Measurements from ENCODE around the gene TMEM129.
"Not testable (repeated sequence)": the region's sequence is repeated elsewhere in the genome, so short reads cannot be mapped to it uniquely, and the experiment has no call there.

Gene TMEM129

GRCh38 chr4:1686440-1687036 lies 34.6 kb downstream of the TMEM129 start:
- Mint-ChIP-seq H3K4me1 (ENCODE audit: low read depth) (peaks cover 13% of the 10 kb centered on the region), H3K9me3 (no peaks in the 10 kb centered on the region), H3K4me3 (no peak overlapping the region), H3K27me3 (peaks cover 3% of the 10 kb centered on the region), H3K27ac (peak overlapping the region; percentile 51), H3K36me3 (ENCODE audit: low read depth) (peaks cover 26% of the 10 kb centered on the region)
- DNase-seq: no peak

- H3K36me3 Mint-ChIP-seq (ENCODE audit: low read depth): peaks cover 16% of the 10 kb centered on the region
- peaks cover 13% of the 10 kb centered on the region for H3K4me1 Mint-ChIP-seq (ENCODE audit: low read depth)
- H3K4me3 Mint-ChIP-seq: peak overlapping the region; percentile 23
- no peak for DNase-seq
- no peaks in the 10 kb centered on the region for H3K9me3 Mint-ChIP-seq
- H3K27ac Mint-ChIP-seq: no peak overlapping the region
- peaks cover 3% of the 10 kb centered on the region for H3K27me3 Mint-ChIP-seq
These were observed 35.6 kb downstream of the TMEM129 start for GRCh38 chr4:1685235-1686150.

- H3K4me3 Mint-ChIP-seq: no peak overlapping the region
- H3K4me1 Mint-ChIP-seq (ENCODE audit: low read depth): peaks cover 13% of the 10 kb centered on the region
- peaks cover 7% of the 10 kb centered on the region for H3K36me3 Mint-ChIP-seq (ENCODE audit: low read depth)
- no peaks in the 10 kb centered on the region for H3K9me3 Mint-ChIP-seq
- H3K27ac Mint-ChIP-seq: peak overlapping the region; percentile 73
- DNase-seq: peak; percentile 98
- peaks cover 3% of the 10 kb centered on the region for H3K27me3 Mint-ChIP-seq
These were observed 36.5 kb downstream of the TMEM129 start for GRCh38 chr4:1684506-1685234.

GRCh38 chr4:1683736-1684505 lies 37.2 kb downstream of the TMEM129 start, which contains the start of gene FAM53A:
Gene FAM53A (minus strand): TSS chr4:1684313. CDS start chr4:1668741, 15,572 bp downstream.
- Mint-ChIP-seq H3K4me3 (peak within 1 kb of the TSS; percentile 78), H3K27me3 (peaks cover 3% of the 10 kb centered on the region), H3K4me1 (ENCODE audit: low read depth) (peaks cover 13% of the 10 kb centered on the region), H3K27ac (peak within 1 kb of the TSS; percentile 88), H3K36me3 (ENCODE audit: low read depth) (peaks cover 2% of the 10 kb centered on the region), H3K9me3 (no peaks in the 10 kb centered on the region)
- DNase-seq: peak; percentile 72

- peaks cover 13% of the 10 kb centered on the region for H3K4me1 Mint-ChIP-seq (ENCODE audit: low read depth)
- peak overlapping the region; percentile 78 for H3K4me3 Mint-ChIP-seq
- no peaks in the 10 kb centered on the region for H3K36me3 Mint-ChIP-seq (ENCODE audit: low read depth)
- DNase-seq: no peak
- peak overlapping the region; percentile 88 for H3K27ac Mint-ChIP-seq
- peaks cover 3% of the 10 kb centered on the region for H3K27me3 Mint-ChIP-seq
- H3K9me3 Mint-ChIP-seq: no peaks in the 10 kb centered on the region
These were observed 37.8 kb downstream of the TMEM129 start for GRCh38 chr4:1683261-1683735.

GRCh38 chr4:1682860-1683259 lies 38.3 kb downstream of the TMEM129 start:
- H3K27me3 Mint-ChIP-seq: peaks cover 3% of the 10 kb centered on the region
- H3K9me3 Mint-ChIP-seq: no peaks in the 10 kb centered on the region
- H3K36me3 Mint-ChIP-seq (ENCODE audit: low read depth): no peaks in the 10 kb centered on the region
- no peak for DNase-seq
- peak overlapping the region; percentile 78 for H3K4me3 Mint-ChIP-seq
- H3K27ac Mint-ChIP-seq: peak overlapping the region; percentile 42
- H3K4me1 Mint-ChIP-seq (ENCODE audit: low read depth): peaks cover 13% of the 10 kb centered on the region

GRCh38 chr4:1678244-1678643 lies 42.9 kb downstream of the TMEM129 start:
- Mint-ChIP-seq H3K27me3 (peaks cover under 1% of the 10 kb centered on the region), H3K36me3 (ENCODE audit: low read depth) (no peaks in the 10 kb centered on the region), H3K4me3 (no peak overlapping the region), H3K9me3 (no peaks in the 10 kb centered on the region), H3K4me1 (ENCODE audit: low read depth) (peaks cover 9% of the 10 kb centered on the region), H3K27ac (no peak overlapping the region)
- no peak for DNase-seq

GRCh38 chr4:1676605-1677525 lies 44.3 kb downstream of the TMEM129 start:
- H3K4me3 Mint-ChIP-seq: no peak overlapping the region
- H3K27me3 Mint-ChIP-seq: no peaks in the 10 kb centered on the region
- H3K9me3 Mint-ChIP-seq: no peaks in the 10 kb centered on the region
- H3K36me3 Mint-ChIP-seq (ENCODE audit: low read depth): no peaks in the 10 kb centered on the region
- H3K27ac Mint-ChIP-seq: no peak overlapping the region
- H3K4me1 Mint-ChIP-seq (ENCODE audit: low read depth): no peaks in the 10 kb centered on the region
- DNase-seq: no peak

GRCh38 chr4:1675802-1676137 lies 45.4 kb downstream of the TMEM129 start:
- H3K27me3 Mint-ChIP-seq: no peaks in the 10 kb centered on the region
- H3K4me1 Mint-ChIP-seq (ENCODE audit: low read depth): no peaks in the 10 kb centered on the region
- no peak for DNase-seq
- H3K4me3 Mint-ChIP-seq: no peak overlapping the region
- H3K36me3 Mint-ChIP-seq (ENCODE audit: low read depth): no peaks in the 10 kb centered on the region
- H3K9me3 Mint-ChIP-seq: no peaks in the 10 kb centered on the region
- no peak overlapping the region for H3K27ac Mint-ChIP-seq

GRCh38 chr4:1675136-1675801 lies 45.9 kb downstream of the TMEM129 start:
- no peaks in the 10 kb centered on the region for H3K4me1 Mint-ChIP-seq (ENCODE audit: low read depth)
- no peaks in the 10 kb centered on the region for H3K9me3 Mint-ChIP-seq
- no peaks in the 10 kb centered on the region for H3K36me3 Mint-ChIP-seq (ENCODE audit: low read depth)
- no peak for DNase-seq
- no peak overlapping the region for H3K4me3 Mint-ChIP-seq
- no peaks in the 10 kb centered on the region for H3K27me3 Mint-ChIP-seq
- H3K27ac Mint-ChIP-seq: no peak overlapping the region

- Mint-ChIP-seq H3K9me3 (no peaks in the 10 kb centered on the region), H3K4me3 (no peak overlapping the region)
These were observed 46.4 kb downstream of the TMEM129 start for GRCh38 chr4:1674682-1675081.

GRCh38 chr4:1673671-1674070 lies 47.5 kb downstream of the TMEM129 start:
- no peaks in the 10 kb centered on the region for H3K36me3 Mint-ChIP-seq (ENCODE audit: low read depth)
- DNase-seq: no peak
- H3K4me1 Mint-ChIP-seq (ENCODE audit: low read depth): no peaks in the 10 kb centered on the region
- H3K27me3 Mint-ChIP-seq: no peaks in the 10 kb centered on the region
- no peaks in the 10 kb centered on the region for H3K9me3 Mint-ChIP-seq
- H3K4me3 Mint-ChIP-seq: no peak overlapping the region
- H3K27ac Mint-ChIP-seq: no peak overlapping the region

More at GRCh38 chr4:1674682-1675081, 46.4 kb downstream of the TMEM129 start:
- no peak for DNase-seq
- no peak overlapping the region for H3K27ac Mint-ChIP-seq
- no peaks in the 10 kb centered on the region for H3K4me1 Mint-ChIP-seq (ENCODE audit: low read depth)
- H3K36me3 Mint-ChIP-seq (ENCODE audit: low read depth): no peaks in the 10 kb centered on the region
- H3K27me3 Mint-ChIP-seq: no peaks in the 10 kb centered on the region

GRCh38 chr4:1671011-1671410 lies 50.1 kb downstream of the TMEM129 start:
- H3K27me3 Mint-ChIP-seq; H3K36me3 Mint-ChIP-seq (ENCODE audit: low read depth); H3K9me3 Mint-ChIP-seq; DNase-seq; H3K27ac Mint-ChIP-seq; H3K4me3 Mint-ChIP-seq; H3K4me1 Mint-ChIP-seq (ENCODE audit: low read depth): not testable (repeated sequence)
